ENCODE results near the gene CORT.

CORT gene

GRCh38 chr1:10495952-10496351 is 46.1 kb downstream of the CORT start:
- DNase-seq, result no peak
- TF ChIP-seq, protein P1, sequence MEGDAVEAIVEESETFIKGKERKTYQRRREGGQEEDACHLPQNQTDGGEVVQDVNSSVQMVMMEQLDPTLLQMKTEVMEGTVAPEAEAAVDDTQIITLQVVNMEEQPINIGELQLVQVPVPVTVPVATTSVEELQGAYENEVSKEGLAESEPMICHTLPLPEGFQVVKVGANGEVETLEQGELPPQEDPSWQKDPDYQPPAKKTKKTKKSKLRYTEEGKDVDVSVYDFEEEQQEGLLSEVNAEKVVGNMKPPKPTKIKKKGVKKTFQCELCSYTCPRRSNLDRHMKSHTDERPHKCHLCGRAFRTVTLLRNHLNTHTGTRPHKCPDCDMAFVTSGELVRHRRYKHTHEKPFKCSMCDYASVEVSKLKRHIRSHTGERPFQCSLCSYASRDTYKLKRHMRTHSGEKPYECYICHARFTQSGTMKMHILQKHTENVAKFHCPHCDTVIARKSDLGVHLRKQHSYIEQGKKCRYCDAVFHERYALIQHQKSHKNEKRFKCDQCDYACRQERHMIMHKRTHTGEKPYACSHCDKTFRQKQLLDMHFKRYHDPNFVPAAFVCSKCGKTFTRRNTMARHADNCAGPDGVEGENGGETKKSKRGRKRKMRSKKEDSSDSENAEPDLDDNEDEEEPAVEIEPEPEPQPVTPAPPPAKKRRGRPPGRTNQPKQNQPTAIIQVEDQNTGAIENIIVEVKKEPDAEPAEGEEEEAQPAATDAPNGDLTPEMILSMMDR (IDR thresholded peaks at IDR 0.05), result no peak
- H3K27me3 ChIP-seq, result no peaks in the 10 kb centered on the region
- H3K36me3 ChIP-seq, result peaks cover 0 to 18% (median 0%) of the 10 kb centered on the region in 3 donors
- peaks cover 0 to 16% (median 6%) of the 10 kb centered on the region in 4 donors for H3K4me1 ChIP-seq
- no peak overlapping the region for H3K4me3 ChIP-seq
- H3K9me3 ChIP-seq, result no peaks in the 10 kb centered on the region
- no peak overlapping the region for H3K27ac ChIP-seq
- intact Hi-C loops (cut with DNase I; ENCODE audit: low total_unique reads), result no loop called here

DNA sequence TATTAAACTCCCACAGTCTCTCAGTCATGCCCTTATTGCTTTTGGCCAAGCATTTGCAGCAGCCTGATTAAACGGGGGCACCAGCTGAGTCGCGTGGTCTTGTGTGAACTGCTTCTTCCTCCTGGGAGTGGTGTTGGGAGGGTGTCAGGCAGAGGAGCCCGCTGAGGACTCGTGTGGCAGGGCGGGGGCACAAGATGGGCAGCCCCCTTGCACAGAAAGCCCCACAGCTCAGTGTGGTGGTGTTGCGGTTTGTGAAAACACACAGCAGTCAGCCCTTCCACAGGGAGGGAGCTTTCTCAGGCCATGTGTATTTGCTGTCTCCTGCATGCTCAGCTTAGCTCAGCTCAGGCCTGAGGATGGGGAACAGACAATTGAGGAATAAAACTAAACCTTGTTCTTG is 47.3 kb downstream of the CORT start:
- no peaks in the 10 kb centered on the region for H3K9me3 ChIP-seq
- no peak overlapping the region for H3K4me3 ChIP-seq
- no peak overlapping the region for H3K27ac ChIP-seq
- no peaks in the 10 kb centered on the region for H3K27me3 ChIP-seq
- H3K4me1 ChIP-seq, result peaks cover 0 to 16% (median 6%) of the 10 kb centered on the region in 4 donors
- H3K36me3 ChIP-seq, result peaks cover 0 to 14% (median 0%) of the 10 kb centered on the region in 3 donors
- no peak for DNase-seq
- TF ChIP-seq, protein P1 (IDR thresholded peaks at IDR 0.05), result no peak
- intact Hi-C loops (cut with DNase I; ENCODE audit: low total_unique reads), result no loop called here

GRCh38 chr1:10498231-10498630 is 48.4 kb downstream of the CORT start:
- H3K36me3 ChIP-seq, result peaks cover 0 to 14% (median 0%) of the 10 kb centered on the region in 3 donors
- no peaks in the 10 kb centered on the region for H3K9me3 ChIP-seq
- intact Hi-C loops (cut with DNase I; ENCODE audit: low total_unique reads), result no loop called here
- peaks cover 0 to 16% (median 6%) of the 10 kb centered on the region in 4 donors for H3K4me1 ChIP-seq
- no peak for DNase-seq
- no peaks in the 10 kb centered on the region for H3K27me3 ChIP-seq
- H3K27ac ChIP-seq, result no peak overlapping the region
- H3K4me3 ChIP-seq, result no peak overlapping the region
- TF ChIP-seq, protein P1 (IDR thresholded peaks at IDR 0.05), result no peak
